HFFc6 (cell line): ENCODE measurements around the gene TENM4. TPM values are rescaled to one million over a fixed set of nuclear protein-coding genes. Genes with fewer than 3 reads are reported as not detected.

Experiments
- DNase-seq: peaks from one replicate; pipeline ENCODE4 v3.0.0-alpha.2; 2018
- H3K27ac Mint-ChIP-seq: 2 replicates; pipeline ENCODE4 v1.8.0; 2020; ENCODE audit warnings: mild to moderate bottlenecking, mixed read lengths
- H3K27me3 Mint-ChIP-seq: 2 replicates; pipeline ENCODE4 v1.8.0; 2021; ENCODE audit warnings: mild to moderate bottlenecking, moderate library complexity, mixed read lengths; ENCODE audit not compliant: insufficient read depth
- H3K36me3 Mint-ChIP-seq: 2 replicates; pipeline ENCODE4 v1.8.0; 2021; ENCODE audit warnings: low read depth, mixed read lengths
- H3K4me1 Mint-ChIP-seq: 2 replicates; pipeline ENCODE4 v1.8.0; 2020; ENCODE audit warnings: low read depth, mixed read lengths
- H3K4me3 Mint-ChIP-seq: 2 replicates; pipeline ENCODE4 v1.8.0; 2020; ENCODE audit warnings: mild to moderate bottlenecking, moderate library complexity, mixed read lengths
- H3K9me3 Mint-ChIP-seq: 2 replicates; pipeline ENCODE4 v1.8.0; 2020; ENCODE audit warnings: mild to moderate bottlenecking, mixed read lengths
- total RNA-seq, 6 experiments: library from RNA; stranded (reverse); fragmentation: NEBNext Ultra II Directional; extraction: Animal tissue kit (Norgen Biotek cat#: 25700); gene quantifications; 2 replicates in 1 of 6; 3 replicates in 5 of 6; pipeline ENCODE4 v1.2.3, GENCODE V29; 2021
- TF ChIP-seq, protein P1 (sequence below): fragments of 200-600 bp; sonication (generic); IDR thresholded peaks from 2 replicates; pipeline ENCODE4 v1.5.0; 2021; ENCODE audit warnings: antibody characterized with exemption, mild to moderate bottlenecking

The TENM4 gene
- total RNA-seq, 6 experiments from 2014 or later = 20.9 to 45.5 (median 26.5) TPM

DNA sequence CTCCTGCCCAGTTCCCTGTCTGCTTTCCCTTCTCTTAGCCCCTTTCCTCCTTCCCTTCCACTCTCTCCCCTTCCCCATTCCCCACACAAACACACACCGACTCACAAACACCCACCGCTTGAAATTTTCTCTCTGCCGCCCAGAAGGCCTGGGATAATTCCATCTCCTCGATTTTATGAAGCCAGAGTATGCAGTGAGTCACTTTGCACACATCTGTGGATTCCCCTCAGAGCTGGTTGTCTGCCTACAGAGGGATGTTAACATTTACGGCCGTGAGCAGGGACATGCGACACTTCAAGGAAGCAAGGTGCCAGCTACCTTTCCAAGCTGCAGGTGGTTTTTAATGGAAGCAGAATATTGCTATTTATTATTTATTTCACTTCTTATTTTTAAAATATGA is 332.0 kb downstream of the TENM4 start:
- H3K36me3 Mint-ChIP-seq = no peaks in the 10 kb centered on the region
- H3K9me3 Mint-ChIP-seq = no peaks in the 10 kb centered on the region
- no peak overlapping the region for H3K27ac Mint-ChIP-seq
- no peak for DNase-seq
- H3K4me1 Mint-ChIP-seq = 0 out of 2 replicates have a peak, but pooled peaks cover 7% of the 10 kb centered on the region
- no peak overlapping the region for H3K4me3 Mint-ChIP-seq
- TF ChIP-seq, protein P1, sequence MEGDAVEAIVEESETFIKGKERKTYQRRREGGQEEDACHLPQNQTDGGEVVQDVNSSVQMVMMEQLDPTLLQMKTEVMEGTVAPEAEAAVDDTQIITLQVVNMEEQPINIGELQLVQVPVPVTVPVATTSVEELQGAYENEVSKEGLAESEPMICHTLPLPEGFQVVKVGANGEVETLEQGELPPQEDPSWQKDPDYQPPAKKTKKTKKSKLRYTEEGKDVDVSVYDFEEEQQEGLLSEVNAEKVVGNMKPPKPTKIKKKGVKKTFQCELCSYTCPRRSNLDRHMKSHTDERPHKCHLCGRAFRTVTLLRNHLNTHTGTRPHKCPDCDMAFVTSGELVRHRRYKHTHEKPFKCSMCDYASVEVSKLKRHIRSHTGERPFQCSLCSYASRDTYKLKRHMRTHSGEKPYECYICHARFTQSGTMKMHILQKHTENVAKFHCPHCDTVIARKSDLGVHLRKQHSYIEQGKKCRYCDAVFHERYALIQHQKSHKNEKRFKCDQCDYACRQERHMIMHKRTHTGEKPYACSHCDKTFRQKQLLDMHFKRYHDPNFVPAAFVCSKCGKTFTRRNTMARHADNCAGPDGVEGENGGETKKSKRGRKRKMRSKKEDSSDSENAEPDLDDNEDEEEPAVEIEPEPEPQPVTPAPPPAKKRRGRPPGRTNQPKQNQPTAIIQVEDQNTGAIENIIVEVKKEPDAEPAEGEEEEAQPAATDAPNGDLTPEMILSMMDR = no peak
- H3K27me3 Mint-ChIP-seq = no peaks in the 10 kb centered on the region; the same call in 1 of the 2 replicates

DNA sequence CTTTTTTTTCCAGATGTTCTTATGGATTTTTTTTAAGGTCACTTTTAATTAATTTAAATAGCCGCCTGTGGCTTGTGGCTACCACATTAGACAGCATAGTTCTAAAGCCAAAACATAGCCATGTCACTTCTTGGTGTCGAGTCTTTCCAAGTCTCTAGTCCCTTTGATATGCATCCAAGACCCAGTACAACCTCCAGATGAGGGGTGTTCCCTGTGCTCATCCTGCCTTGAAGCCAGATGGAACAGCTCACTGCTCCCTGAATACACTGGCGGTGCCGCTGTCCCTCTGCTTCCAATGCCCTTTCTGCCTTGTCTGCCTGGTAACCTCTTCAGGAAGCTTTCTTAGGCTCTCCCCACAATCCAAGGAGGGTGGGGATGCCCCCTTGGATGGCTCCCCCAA is 338.0 kb downstream of the TENM4 start:
- Mint-ChIP-seq H3K27ac (no peak overlapping the region), H3K36me3 (no peaks in the 10 kb centered on the region), H3K4me3 (no peak overlapping the region), H3K27me3 (no peaks in the 10 kb centered on the region), H3K9me3 (no peaks in the 10 kb centered on the region), H3K4me1 (peaks cover 33% of the 10 kb centered on the region)
- DNase-seq = no peak
- TF ChIP-seq, protein P1 = no peak

DNA sequence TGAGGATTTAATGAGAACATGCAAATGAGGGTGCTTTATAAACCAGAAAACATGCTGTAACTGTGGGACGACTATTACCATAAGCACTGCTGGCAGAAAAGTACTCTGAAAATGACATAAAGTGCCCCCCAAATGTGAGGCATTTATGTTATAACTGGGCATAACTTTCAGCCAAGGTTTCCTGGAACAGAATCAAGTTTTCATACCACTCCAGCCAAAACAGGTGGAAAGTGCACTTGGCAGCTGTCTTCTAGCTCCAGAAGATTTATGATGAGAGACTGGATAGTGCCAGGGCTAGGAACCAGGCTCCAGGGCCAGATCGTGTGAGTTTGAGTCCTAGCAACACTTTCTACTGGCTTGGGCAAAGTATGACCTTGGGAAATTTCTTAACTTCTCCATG is 339.2 kb downstream of the TENM4 start:
- peaks cover 37% of the 10 kb centered on the region for H3K4me1 Mint-ChIP-seq
- no peaks in the 10 kb centered on the region for H3K36me3 Mint-ChIP-seq

DNA sequence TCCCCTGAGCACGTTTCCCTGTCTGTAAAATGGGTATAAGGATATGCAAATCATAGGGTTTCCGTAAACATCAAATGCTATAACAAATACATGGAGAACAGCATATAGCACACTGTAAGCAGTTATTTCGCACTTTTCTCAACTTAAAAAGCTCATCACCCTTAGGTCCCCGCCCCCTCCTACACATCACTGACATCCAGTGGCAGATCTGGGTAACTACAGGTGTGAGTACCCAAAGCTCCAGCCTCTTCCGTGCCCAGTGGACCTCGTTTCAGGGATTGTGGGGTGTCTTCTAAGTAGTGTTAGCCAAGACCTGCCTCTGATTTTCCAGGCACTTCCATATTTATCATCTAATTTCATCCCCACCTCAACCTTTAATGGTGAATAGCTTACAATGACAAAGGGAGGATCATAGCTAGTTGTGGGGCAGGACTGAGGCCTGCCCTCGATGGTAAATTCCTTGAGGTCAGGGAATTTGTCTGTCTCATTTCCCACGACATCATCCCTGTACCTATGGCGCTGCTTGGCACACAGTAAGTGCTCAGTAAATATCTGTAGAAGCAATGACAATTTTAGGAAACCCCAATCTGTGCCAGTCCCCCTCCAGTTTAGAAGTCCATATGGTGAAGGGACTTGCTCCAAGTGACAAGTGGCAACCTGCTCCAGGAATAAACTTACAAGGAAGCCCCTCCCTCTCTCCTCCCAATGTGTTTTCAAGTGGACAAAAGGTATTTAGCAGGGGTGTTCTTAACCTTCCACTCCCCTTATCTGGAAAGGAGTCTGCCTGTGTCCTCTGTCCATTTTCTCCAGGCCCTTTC is 340.5 kb downstream of the TENM4 start:
- Mint-ChIP-seq H3K27me3 (no peaks in the 10 kb centered on the region; the same call in 1 of the 2 replicates), H3K9me3 (no peaks in the 10 kb centered on the region), H3K4me3 (no peak overlapping the region), H3K36me3 (no peaks in the 10 kb centered on the region), H3K4me1 (peaks cover 30% of the 10 kb centered on the region), H3K27ac (no peak overlapping the region)
- TF ChIP-seq, protein P1 = peak; percentile 90
- DNase-seq = peak; percentile 19

More for the DNA sequence above, 339.2 kb downstream of the TENM4 start:
- Mint-ChIP-seq H3K27ac (no peak overlapping the region), H3K4me3 (no peak overlapping the region), H3K9me3 (no peaks in the 10 kb centered on the region), H3K27me3 (no peaks in the 10 kb centered on the region; the same call in 1 of the 2 replicates)
- TF ChIP-seq, protein P1 = no peak
- DNase-seq = no peak

DNA sequence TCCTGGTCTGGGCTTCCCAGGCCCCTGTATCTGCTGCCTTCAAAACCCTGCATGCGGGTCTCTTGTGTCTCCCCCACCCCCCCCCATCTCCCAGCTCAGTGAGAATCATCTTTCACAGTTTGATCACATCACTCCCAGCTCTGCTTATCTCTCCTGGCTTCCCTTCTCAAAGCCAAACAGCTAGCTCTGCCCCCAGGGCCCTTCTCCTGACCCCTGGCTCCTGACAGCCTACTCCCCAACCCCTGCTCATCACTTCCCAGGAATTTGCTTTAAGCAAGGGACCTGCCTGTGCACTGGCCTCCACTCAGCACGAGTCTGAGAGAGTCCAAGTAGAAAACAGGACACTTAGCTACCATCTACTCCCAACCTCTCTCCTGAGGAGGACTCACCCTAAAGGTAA is 342.7 kb downstream of the TENM4 start:
- peaks cover 36% of the 10 kb centered on the region for H3K4me1 Mint-ChIP-seq
- H3K4me3 Mint-ChIP-seq = peak overlapping the region; percentile 6; the same call in 1 of the 2 replicates
- no peak overlapping the region for H3K27ac Mint-ChIP-seq
- H3K36me3 Mint-ChIP-seq = peaks cover 9% of the 10 kb centered on the region
- H3K27me3 Mint-ChIP-seq = no peaks in the 10 kb centered on the region; the same call in 1 of the 2 replicates
- TF ChIP-seq, protein P1 = no peak
- no peak for DNase-seq
- H3K9me3 Mint-ChIP-seq = peaks cover 7% of the 10 kb centered on the region
